ENCODE results near the gene FGR. TPM values are rescaled to one million over a fixed set of nuclear protein-coding genes. Genes with fewer than 3 reads are reported as not detected.

FGR gene
- polyA plus RNA-seq, 1 experiment = not detected

GRCh38 chr1:27563591-27564471, 71.2 kb downstream of the FGR start:
- H3K27me3 ChIP-seq (ENCODE audit: control insufficient read depth, insufficient read depth, low read length) = no peaks in the 10 kb centered on the region
- no peak overlapping the region for H3K4me3 ChIP-seq (ENCODE audit: low read depth, low read length)
- no peak for TF ChIP-seq CTCF (IDR thresholded peaks at IDR 0.05; ENCODE audit: insufficient read depth, low read depth, low read length)
- ChIA-PET CTCF (interaction anchor here (0.7 to 1.4 kb wide), 9 partner anchors 10 to 268 kb away, joined by 3 to 5 read pairs (median 3); no protein-coding TSS in a partner anchor), POLR2A (no interaction called here)
- no peak for DNase-seq (ENCODE audit: low read depth)
- no peaks in the 10 kb centered on the region for H3K36me3 ChIP-seq (ENCODE audit: control insufficient read depth, insufficient read depth, low read length)

GRCh38 chr1:27563341-27563590, 71.7 kb downstream of the FGR start:
- Histone ChIP-seq H3K4me3 (ENCODE audit: low read depth, low read length) (no peak overlapping the region), H3K36me3 (ENCODE audit: control insufficient read depth, insufficient read depth, low read length) (peaks cover 2% of the 10 kb centered on the region; the same call in 1 of the 2 replicates), H3K27me3 (ENCODE audit: control insufficient read depth, insufficient read depth, low read length) (no peaks in the 10 kb centered on the region)
- TF ChIP-seq CTCF (IDR thresholded peaks at IDR 0.05; ENCODE audit: insufficient read depth, low read depth, low read length) = no peak
- no peak for DNase-seq (ENCODE audit: low read depth)
- CTCF ChIA-PET = interaction anchor here (1.0 kb wide), 1 partner anchor 40 kb away, joined by 3 read pairs; no protein-coding TSS in a partner anchor
- POLR2A ChIA-PET = no interaction called here

GRCh38 chr1:27562534-27563340, 72.2 kb downstream of the FGR start:
- no peak for TF ChIP-seq CTCF (IDR thresholded peaks at IDR 0.05; ENCODE audit: insufficient read depth, low read depth, low read length)
- ChIA-PET CTCF (interaction anchor here (0.6 to 12.5 kb wide), 4 partner anchors 40 to 165 kb away, joined by 3 to 238 read pairs (median 4); partner anchors contain the start of gene AHDC1), POLR2A (no interaction called here)
- Histone ChIP-seq H3K4me3 (ENCODE audit: low read depth, low read length) (no peak overlapping the region), H3K27me3 (ENCODE audit: control insufficient read depth, insufficient read depth, low read length) (no peaks in the 10 kb centered on the region), H3K36me3 (ENCODE audit: control insufficient read depth, insufficient read depth, low read length) (peaks cover 6% of the 10 kb centered on the region; the same call in 1 of the 2 replicates)
- DNase-seq (ENCODE audit: low read depth) = no peak

Small RNAs within 50 kb of the gene (small RNA-seq; reads per million reads assigned to genes)
- gene AL031729.1 (ENCODE audit: insufficient read length, low read depth, low replicate concordance) (not detected), gene RNU6-949P (ENCODE audit: insufficient read length, low read depth, low replicate concordance) (not detected)

Other genes starting within 250 kb of the FGR start
- 1.0 and 1.8 TPM in 2 replicates for gene GPR3, start 242.6 kb downstream of the FGR start, polyA plus RNA-seq (2011; rRNA removed)
- 49.0 and 56.5 TPM in 2 replicates for gene WASF2, start 145.0 kb downstream of the FGR start, polyA plus RNA-seq (2011; rRNA removed)
- 3.5 and 4.1 TPM in 2 replicates for gene AHDC1, start 31.0 kb downstream of the FGR start, polyA plus RNA-seq (2011; rRNA removed)
- gene IFI6, start 37.0 kb upstream of the FGR start, polyA plus RNA-seq (2011; rRNA removed) = 68.0 and 75.7 TPM in 2 replicates
- gene FAM76A, start 90.8 kb upstream of the FGR start, polyA plus RNA-seq (2011; rRNA removed) = 3.9 and 5.7 TPM in 2 replicates
- 31.2 and 36.4 TPM in 2 replicates for gene STX12, start 138.0 kb upstream of the FGR start, polyA plus RNA-seq (2011; rRNA removed)
- 54.7 and 59.8 TPM in 2 replicates for gene PPP1R8, start 195.6 kb upstream of the FGR start, polyA plus RNA-seq (2011; rRNA removed)
- gene THEMIS2, start 237.4 kb upstream of the FGR start, polyA plus RNA-seq (2011; rRNA removed) = 2.0 and 2.4 TPM in 2 replicates

Data from BJ (cell line).